D341Med (cell line): ENCODE results near the gene PNPLA6.
"Not testable (repeated sequence)": the region's sequence is repeated elsewhere in the genome, so short reads cannot be mapped to it uniquely, and the experiment has no call there.

Source experiments
- DNase-seq: peaks from one replicate; pipeline ENCODE4 v3.0.0; 2012; ENCODE audit warnings: low spot score

PNPLA6 gene

GRCh38 chr19:7556696-7557315, 21.3 kb downstream of the PNPLA6 start:
- no peak for DNase-seq

- DNase-seq = no peak
Observed at GRCh38 chr19:7558667-7559066, 23.1 kb downstream of the PNPLA6 start.

- no peak for DNase-seq
Observed at GRCh38 chr19:7559102-7559501, 23.6 kb downstream of the PNPLA6 start.

GRCh38 chr19:7560255-7560654, 24.7 kb downstream of the PNPLA6 start:
- DNase-seq = no peak

GRCh38 chr19:7561325-7561724, 25.8 kb downstream of the PNPLA6 start:
- DNase-seq = no peak

GRCh38 chr19:7562646-7563393, 27.3 kb downstream of the PNPLA6 start:
- DNase-seq = no peak

- no peak for DNase-seq
Observed at GRCh38 chr19:7564866-7565265, 29.3 kb downstream of the PNPLA6 start.

GRCh38 chr19:7565332-7565731, 29.8 kb downstream of the PNPLA6 start:
- DNase-seq = no peak

- no peak for DNase-seq
Observed at GRCh38 chr19:7570761-7571160, 35.2 kb downstream of the PNPLA6 start.

- DNase-seq = no peak
Observed at GRCh38 chr19:7575434-7576040, 40.0 kb downstream of the PNPLA6 start.

GRCh38 chr19:7577422-7577821, 41.9 kb downstream of the PNPLA6 start:
- DNase-seq = not testable (repeated sequence)

GRCh38 chr19:7578127-7578526, 42.6 kb downstream of the PNPLA6 start:
- DNase-seq = no peak

GRCh38 chr19:7579182-7579581, 43.7 kb downstream of the PNPLA6 start:
- DNase-seq = no peak

- DNase-seq = peak; percentile 31
Observed at GRCh38 chr19:7582446-7582845, 46.9 kb downstream of the PNPLA6 start.

- no peak for DNase-seq
Observed at GRCh38 chr19:7589822-7590221, 54.3 kb downstream of the PNPLA6 start.

GRCh38 chr19:7590256-7590655, 54.7 kb downstream of the PNPLA6 start:
- DNase-seq = no peak

GRCh38 chr19:7595466-7596133, 60.1 kb downstream of the PNPLA6 start, which contains the start of gene CAMSAP3:
TSS of gene CAMSAP3 (plus strand) at chr19:7595863. CDS start at chr19:7596003, 140 bp downstream.
- DNase-seq = peak; percentile 95

- DNase-seq = peak; percentile 72
Observed at GRCh38 chr19:7596211-7596937, 60.9 kb downstream of the PNPLA6 start.

GRCh38 chr19:7597689-7598088, 62.2 kb downstream of the PNPLA6 start:
- peak; percentile 10 for DNase-seq

- DNase-seq = no peak
Observed at GRCh38 chr19:7598180-7598579, 62.7 kb downstream of the PNPLA6 start.

- no peak for DNase-seq
Observed at GRCh38 chr19:7600721-7601120, 65.2 kb downstream of the PNPLA6 start.
